ENCODE data around the gene WNK1. TPM values are rescaled to one million over a fixed set of nuclear protein-coding genes. Genes with fewer than 3 reads are reported as not detected.
"Not testable (repeated sequence)": the region's sequence is repeated elsewhere in the genome, so short reads cannot be mapped to it uniquely, and the experiment has no call there.

WNK1 gene
- total RNA-seq, 1 experiment from 2014 or later, result 38.6 TPM

GRCh38 chr12:749751-750270, 2.6 kb upstream of the WNK1 start:
- no peak for DNase-seq (ENCODE audit: low spot score)

- DNase-seq (ENCODE audit: low spot score), result no peak
Measured at GRCh38 chr12:750366-751191, 1.8 kb upstream of the WNK1 start.

GRCh38 chr12:751192-751998, 984 bp upstream of the WNK1 start:
- DNase-seq (ENCODE audit: low spot score), result peak; percentile 96

GRCh38 chr12:752695-753610, 574 bp downstream of the WNK1 start:
- no peak for DNase-seq (ENCODE audit: low spot score)

GRCh38 chr12:753611-754472, 1.5 kb downstream of the WNK1 start:
- no peak for DNase-seq (ENCODE audit: low spot score)

- DNase-seq (ENCODE audit: low spot score), result peak; percentile 16
Measured at GRCh38 chr12:754473-754820, 2.1 kb downstream of the WNK1 start.

- peak; percentile 68 for DNase-seq (ENCODE audit: low spot score)
Measured at GRCh38 chr12:754851-755562, 2.6 kb downstream of the WNK1 start.

- no peak for DNase-seq (ENCODE audit: low spot score)
Measured at GRCh38 chr12:759628-760027, 7.2 kb downstream of the WNK1 start.

GRCh38 chr12:761256-761655, 8.9 kb downstream of the WNK1 start:
- DNase-seq (ENCODE audit: low spot score), result no peak

- no peak for DNase-seq (ENCODE audit: low spot score)
Measured at GRCh38 chr12:765840-766239, 13.5 kb downstream of the WNK1 start.

- no peak for DNase-seq (ENCODE audit: low spot score)
Measured at GRCh38 chr12:768434-768833, 16.1 kb downstream of the WNK1 start.

GRCh38 chr12:770479-770878, 18.1 kb downstream of the WNK1 start:
- DNase-seq (ENCODE audit: low spot score), result no peak

- no peak for DNase-seq (ENCODE audit: low spot score)
Measured at GRCh38 chr12:772056-772697, 19.8 kb downstream of the WNK1 start.

- no peak for DNase-seq (ENCODE audit: low spot score)
Measured at GRCh38 chr12:774051-774614, 21.8 kb downstream of the WNK1 start.

- not testable (repeated sequence) for DNase-seq (ENCODE audit: low spot score)
Measured at GRCh38 chr12:775973-776771, 23.8 kb downstream of the WNK1 start.

- DNase-seq (ENCODE audit: low spot score), result not testable (repeated sequence)
Measured at GRCh38 chr12:776772-777373, 24.5 kb downstream of the WNK1 start.

- no peak for DNase-seq (ENCODE audit: low spot score)
Measured at GRCh38 chr12:777550-778047, 25.2 kb downstream of the WNK1 start.

GRCh38 chr12:778615-779014, 26.2 kb downstream of the WNK1 start:
- no peak for DNase-seq (ENCODE audit: low spot score)
